ENCODE data around the gene WDR1. TPM values are rescaled to one million over a fixed set of nuclear protein-coding genes. Genes with fewer than 3 reads are reported as not detected.

The WDR1 gene
- polyA plus RNA-seq, 3 donors, result 206 to 251 (median 243) TPM

DNA sequence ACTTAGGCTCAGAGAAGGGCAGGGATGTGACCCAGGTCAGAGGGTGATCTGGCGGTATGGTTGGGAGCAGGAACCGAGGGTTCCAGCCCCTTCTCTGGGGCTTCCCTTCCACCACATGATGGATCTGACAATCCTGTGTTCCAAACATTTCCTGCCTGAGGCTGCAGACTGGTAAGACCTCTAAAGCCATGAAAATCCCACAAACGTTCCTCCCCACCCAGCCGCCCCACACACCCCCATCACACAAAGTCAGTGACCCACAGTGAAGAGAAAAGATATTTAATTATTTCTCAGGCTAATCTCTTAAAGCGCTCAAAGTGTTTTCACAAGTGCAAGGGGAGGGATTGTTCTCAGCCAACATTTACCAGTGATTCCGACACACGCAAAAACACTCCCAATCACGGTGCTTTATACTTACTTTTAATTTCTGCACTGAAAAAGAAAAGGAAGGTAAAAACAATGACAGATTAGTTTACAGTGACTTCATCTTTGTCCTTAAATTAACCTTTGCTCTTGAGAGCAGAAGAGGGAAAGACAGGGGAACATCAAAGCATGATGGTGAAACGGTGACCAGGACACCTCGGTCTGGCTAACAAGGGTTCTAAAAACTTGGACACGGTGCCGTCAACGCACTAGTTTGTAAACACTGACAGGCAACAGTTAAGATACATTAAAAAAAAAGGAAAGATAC lies 42.4 kb downstream of the WDR1 start:
- 100% methylated on average over 3 of the region's 13 CpGs for WGBS (ENCODE audit: insufficient coverage)

DNA sequence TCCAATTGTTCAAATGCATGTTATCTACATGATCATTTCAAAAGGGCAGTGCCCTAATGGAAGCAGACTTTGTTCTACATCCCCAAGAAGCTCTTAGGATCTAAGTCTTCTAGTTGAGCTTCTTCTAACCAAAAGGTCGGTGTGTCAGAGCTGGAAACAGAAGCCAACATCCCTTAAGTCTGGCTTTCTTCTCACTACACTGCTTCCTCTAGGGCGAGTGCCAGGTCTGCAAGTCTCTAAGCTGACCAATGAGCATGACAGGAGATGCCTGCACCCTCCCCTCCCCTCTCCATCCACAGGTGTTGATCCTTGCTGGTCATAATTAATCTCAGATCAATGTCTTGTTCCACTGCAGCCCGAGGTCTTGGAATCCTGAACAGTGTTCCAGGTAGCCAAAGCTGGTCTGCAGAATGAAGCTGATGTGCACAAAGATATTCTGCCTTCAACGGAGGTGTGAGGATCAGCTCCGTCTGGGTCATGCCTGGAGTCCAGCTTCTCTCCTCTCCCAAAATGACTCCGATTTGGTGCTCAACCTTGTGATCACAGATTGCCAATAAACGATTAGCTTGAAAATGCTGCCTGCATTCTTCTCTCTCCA lies 44.1 kb downstream of the WDR1 start:
- no peaks in the 10 kb centered on the region for H3K79me2 ChIP-seq (ENCODE audit: insufficient read depth, low read length)
- no peak overlapping the region for H3K9ac ChIP-seq (ENCODE audit: insufficient read depth, low read length, poor library complexity, severe bottlenecking)
- peaks cover 32% of the 10 kb centered on the region for H4K20me1 ChIP-seq (ENCODE audit: insufficient read depth, low read length)
- no peaks in the 10 kb centered on the region for H3K27me3 ChIP-seq (ENCODE audit: control insufficient read depth in 2 of 2, insufficient read depth in 2 of 2, low read length in 2 of 2)
- Mint-ChIP-seq H3K4me1 (no peaks in the 10 kb centered on the region), H3K4me3 (no peak overlapping the region), H3K27ac (peak overlapping the region in 1 of 7 donors; percentile 26), H3K27me3 (ENCODE audit: low read depth in 3 of 3) (no peaks in the 10 kb centered on the region), H3K9me3 (no peaks in the 10 kb centered on the region), H3K36me3 (peaks cover 67 to 81% of the 10 kb centered on the region in 2 donors)
- H3K9me3 ChIP-seq (replicated peaks in 1 of 2; ENCODE audit: control insufficient read depth in 1 of 2, insufficient read depth in 1 of 2, low read length in 2 of 2), result no peaks in the 10 kb centered on the region
- TF ChIP-seq CTCF (IDR thresholded peaks at IDR 0.05), result no peak
- H3K4me2 ChIP-seq (replicated peaks; ENCODE audit: extremely low read depth, low read length, poor library complexity, severe bottlenecking), result no peak overlapping the region
- peaks cover 60 to 92% of the 10 kb centered on the region in 2 donors for H3K36me3 ChIP-seq (replicated peaks in 1 of 2; ENCODE audit: control insufficient read depth in 1 of 2, insufficient read depth in 2 of 2, low read length in 2 of 2)
- peak overlapping the region in 1 of 2 donors; percentile 30 for H3K27ac ChIP-seq (ENCODE audit: low read depth in 1 of 2, low read length in 2 of 2)
- WGBS (ENCODE audit: insufficient coverage), result 87% methylated on average over 4 of the region's 7 CpGs
- DNase-seq, result no peak
- intact Hi-C loops (cut with micrococcal nuclease), result no loop called here
- H2AFZ ChIP-seq (ENCODE audit: insufficient read depth, low read depth, low read length, poor library complexity, severe bottlenecking), result no peak overlapping the region
- H3K4me1 ChIP-seq (ENCODE audit: control insufficient read depth in 1 of 2, insufficient read depth in 2 of 2, low read length in 2 of 2), result peaks cover 0 to 1% of the 10 kb centered on the region in 2 donors
- no peak overlapping the region for H3K4me3 ChIP-seq (replicated peaks in 1 of 3; ENCODE audit: low read depth in 2 of 3, low read length in 3 of 3)

More for the DNA sequence above, 42.4 kb downstream of the WDR1 start:
- Histone ChIP-seq H2AFZ (ENCODE audit: insufficient read depth, low read depth, low read length, poor library complexity, severe bottlenecking) (no peak overlapping the region), H3K4me1 (ENCODE audit: control insufficient read depth in 1 of 2, insufficient read depth in 2 of 2, low read length in 2 of 2) (peaks cover 15 to 18% of the 10 kb centered on the region in 2 donors), H3K27ac (ENCODE audit: low read depth in 1 of 2, low read length in 2 of 2) (peak overlapping the region in 1 of 2 donors; percentile 20), H4K20me1 (ENCODE audit: insufficient read depth, low read length) (peaks cover 50% of the 10 kb centered on the region), H3K9me3 (replicated peaks in 1 of 2; ENCODE audit: control insufficient read depth in 1 of 2, insufficient read depth in 1 of 2, low read length in 2 of 2) (no peaks in the 10 kb centered on the region), H3K9ac (ENCODE audit: insufficient read depth, low read length, poor library complexity, severe bottlenecking) (no peak overlapping the region), H3K27me3 (ENCODE audit: control insufficient read depth in 2 of 2, insufficient read depth in 2 of 2, low read length in 2 of 2) (no peaks in the 10 kb centered on the region), H3K36me3 (replicated peaks in 1 of 2; ENCODE audit: control insufficient read depth in 1 of 2, insufficient read depth in 2 of 2, low read length in 2 of 2) (peaks cover 68 to 94% of the 10 kb centered on the region in 2 donors), H3K4me3 (replicated peaks in 1 of 3; ENCODE audit: low read depth in 2 of 3, low read length in 3 of 3) (no peak overlapping the region), H3K4me2 (replicated peaks; ENCODE audit: extremely low read depth, low read length, poor library complexity, severe bottlenecking) (no peak overlapping the region), H3K79me2 (ENCODE audit: insufficient read depth, low read length) (peaks cover 4% of the 10 kb centered on the region)
- TF ChIP-seq CTCF (IDR thresholded peaks at IDR 0.05), result no peak
- Mint-ChIP-seq H3K27ac (peak overlapping the region in 4 of 7 donors; percentile 33 to 75 (median 64)), H3K36me3 (peaks cover 71 to 86% of the 10 kb centered on the region in 2 donors), H3K4me3 (no peak overlapping the region), H3K27me3 (ENCODE audit: low read depth in 3 of 3) (peaks cover 0 to 2% (median 1%) of the 10 kb centered on the region in 3 donors), H3K9me3 (no peaks in the 10 kb centered on the region), H3K4me1 (peaks cover 16% of the 10 kb centered on the region)
- intact Hi-C loops (cut with micrococcal nuclease), result no loop called here
- no peak for DNase-seq

All from CD14-positive monocyte (primary cell).